ENCODE measurements around the gene ZCCHC7.

ZCCHC7 gene

GRCh38 chr9:37342895-37343294 is 222.5 kb downstream of the ZCCHC7 start:
- DNase-seq, result no peak

GRCh38 chr9:37343724-37344123 is 223.3 kb downstream of the ZCCHC7 start:
- no peak for DNase-seq

GRCh38 chr9:37345038-37345437 is 224.7 kb downstream of the ZCCHC7 start:
- DNase-seq, result no peak

- no peak for DNase-seq
Observed at GRCh38 chr9:37348917-37349316, 228.5 kb downstream of the ZCCHC7 start.

GRCh38 chr9:37350486-37351190 is 230.3 kb downstream of the ZCCHC7 start:
- DNase-seq, result no peak

- DNase-seq, result no peak
Observed at GRCh38 chr9:37353791-37354190, 233.4 kb downstream of the ZCCHC7 start.

- no peak for DNase-seq
Observed at GRCh38 chr9:37362430-37362829, 242.1 kb downstream of the ZCCHC7 start.

- no peak for DNase-seq
Observed at GRCh38 chr9:37363124-37363523, 242.8 kb downstream of the ZCCHC7 start.

GRCh38 chr9:37364136-37364535 is 243.8 kb downstream of the ZCCHC7 start:
- DNase-seq, result no peak

GRCh38 chr9:37364751-37365360 is 244.5 kb downstream of the ZCCHC7 start:
- no peak for DNase-seq

- DNase-seq, result no peak
Observed at GRCh38 chr9:37369671-37370070, 249.3 kb downstream of the ZCCHC7 start.

GRCh38 chr9:37370282-37370681 is 249.9 kb downstream of the ZCCHC7 start:
- DNase-seq, result no peak

GRCh38 chr9:37370968-37371563 is 250.7 kb downstream of the ZCCHC7 start:
- no peak for DNase-seq

GRCh38 chr9:37371565-37372464 is 251.4 kb downstream of the ZCCHC7 start:
- no peak for DNase-seq

GRCh38 chr9:37372839-37373238 is 252.5 kb downstream of the ZCCHC7 start:
- DNase-seq, result no peak

- DNase-seq, result no peak
Observed at GRCh38 chr9:37373621-37374020, 253.2 kb downstream of the ZCCHC7 start.

- no peak for DNase-seq
Observed at GRCh38 chr9:37374892-37375291, 254.5 kb downstream of the ZCCHC7 start.

- no peak for DNase-seq
Observed at GRCh38 chr9:37377688-37378612, 257.6 kb downstream of the ZCCHC7 start.

- no peak for DNase-seq
Observed at GRCh38 chr9:37378613-37379004, 258.2 kb downstream of the ZCCHC7 start.

GRCh38 chr9:37379835-37380234 is 259.5 kb downstream of the ZCCHC7 start:
- DNase-seq, result no peak

GRCh38 chr9:37380570-37380969 is 260.2 kb downstream of the ZCCHC7 start:
- no peak for DNase-seq

- no peak for DNase-seq
Observed at GRCh38 chr9:37381094-37381741, 260.8 kb downstream of the ZCCHC7 start.
